ENCODE measurements around the gene FHAD1. TPM values are rescaled to one million over a fixed set of nuclear protein-coding genes. Genes with fewer than 3 reads are reported as not detected.
A peak's percentile ranks its signal among the peaks of the same experiment; 100 is the strongest.
"Not testable (repeated sequence)": the region's sequence is repeated elsewhere in the genome, so short reads cannot be mapped to it uniquely, and the experiment has no call there.

FHAD1 gene
- total RNA-seq, 1 experiment from 2014 or later = 0.15 TPM

- DNase-seq (ENCODE audit: low spot score) = no peak
These were observed 166.8 kb downstream of the FHAD1 start for GRCh38 chr1:15413563-15414444.

- no peak for DNase-seq (ENCODE audit: low spot score)
These were observed 167.5 kb downstream of the FHAD1 start for GRCh38 chr1:15414445-15414983.

- DNase-seq (ENCODE audit: low spot score) = peak; percentile 82
These were observed 170.3 kb downstream of the FHAD1 start for GRCh38 chr1:15417059-15417934.

- DNase-seq (ENCODE audit: low spot score) = peak; percentile 74
These were observed 171.9 kb downstream of the FHAD1 start for GRCh38 chr1:15418806-15419515.

GRCh38 chr1:15420853-15421465 is 173.9 kb downstream of the FHAD1 start:
- DNase-seq (ENCODE audit: low spot score) = no peak

- no peak for DNase-seq (ENCODE audit: low spot score)
These were observed 175.8 kb downstream of the FHAD1 start for GRCh38 chr1:15422871-15423270.

- no peak for DNase-seq (ENCODE audit: low spot score)
These were observed 176.5 kb downstream of the FHAD1 start for GRCh38 chr1:15423355-15424077.

GRCh38 chr1:15424146-15424667 is 177.2 kb downstream of the FHAD1 start:
- peak; percentile 90 for DNase-seq (ENCODE audit: low spot score)

GRCh38 chr1:15424981-15425380 is 178.0 kb downstream of the FHAD1 start:
- DNase-seq (ENCODE audit: low spot score) = no peak

GRCh38 chr1:15425521-15425920 is 178.5 kb downstream of the FHAD1 start:
- DNase-seq (ENCODE audit: low spot score) = no peak

- no peak for DNase-seq (ENCODE audit: low spot score)
These were observed 178.9 kb downstream of the FHAD1 start for GRCh38 chr1:15425958-15426357.

GRCh38 chr1:15426492-15427279 is 179.7 kb downstream of the FHAD1 start:
- DNase-seq (ENCODE audit: low spot score) = peak; percentile 79

GRCh38 chr1:15427280-15427666 is 180.2 kb downstream of the FHAD1 start:
- no peak for DNase-seq (ENCODE audit: low spot score)

- not testable (repeated sequence) for DNase-seq (ENCODE audit: low spot score)
These were observed 181.2 kb downstream of the FHAD1 start for GRCh38 chr1:15428252-15428651.

GRCh38 chr1:15428815-15429435 is 181.9 kb downstream of the FHAD1 start:
- DNase-seq (ENCODE audit: low spot score) = no peak

GRCh38 chr1:15429701-15430149 is 182.7 kb downstream of the FHAD1 start:
- DNase-seq (ENCODE audit: low spot score) = no peak

GRCh38 chr1:15430787-15431570 is 184.0 kb downstream of the FHAD1 start:
- DNase-seq (ENCODE audit: low spot score) = peak; percentile 65

GRCh38 chr1:15431571-15431948 is 184.5 kb downstream of the FHAD1 start:
- DNase-seq (ENCODE audit: low spot score) = no peak

Measured in HT-29 (cell line).